WTC11 (cell line): ENCODE data around the gene SLC36A2. TPM values are rescaled to one million over a fixed set of nuclear protein-coding genes. Genes with fewer than 3 reads are reported as not detected.
"Not testable (repeated sequence)": the region's sequence is repeated elsewhere in the genome, so short reads cannot be mapped to it uniquely, and the experiment has no call there.

Source experiments
- ATAC-seq: fragments of 200-7000 bp; cut with Tn5 transposase; 2 replicates; pipeline ENCODE4 v1.10.0; 2021; ENCODE audit warnings: mild to moderate bottlenecking, moderate library complexity
- CTCF ChIA-PET: fragments of 300-600 bp; sonication (Branson Sonifier 250); formaldehyde crosslinking; loops from one replicate; lab custom pipeline; 2021; ENCODE audit warnings: antibody characterized with exemption; lab: Charles Lee
- POLR2A ChIA-PET: fragments of 350-600 bp; sonication (Branson Sonifier 250); formaldehyde crosslinking; loops from one replicate; lab custom pipeline; 2021; ENCODE audit warnings: antibody characterized with exemption; lab: Charles Lee
- DNase-seq: peaks from one replicate; pipeline ENCODE4 v3.0.0; 2021; ENCODE audit warnings: low spot score
- H3K27ac Mint-ChIP-seq: 2 replicates; pipeline ENCODE4 v1.8.0; 2021; ENCODE audit warnings: mixed read lengths
- H3K27me3 Mint-ChIP-seq: 2 replicates; pipeline ENCODE4 v1.8.0; 2021; ENCODE audit warnings: low read depth, mild to moderate bottlenecking, moderate library complexity, mixed read lengths
- H3K36me3 Mint-ChIP-seq: 2 replicates; pipeline ENCODE4 v1.8.0; 2021; ENCODE audit warnings: mixed read lengths
- H3K4me1 Mint-ChIP-seq: 2 replicates; pipeline ENCODE4 v1.8.0; 2022; ENCODE audit warnings: mixed read lengths
- H3K4me3 Mint-ChIP-seq: 2 replicates; pipeline ENCODE4 v1.8.0; 2021; ENCODE audit warnings: mild to moderate bottlenecking, moderate library complexity, mixed read lengths
- H3K9me3 Mint-ChIP-seq: 2 replicates; pipeline ENCODE4 v1.8.0; 2021; ENCODE audit warnings: mixed read lengths
- CBFB ChIP-seq: sonication (generic); formaldehyde crosslinking; IDR thresholded peaks from 2 replicates; pipeline ENCODE4 v1.8.1; 2022; ENCODE audit warnings: mild to moderate bottlenecking, low read depth, missing genetic modification reagents
- ELF4 ChIP-seq: sonication (generic); formaldehyde crosslinking; IDR thresholded peaks from 2 replicates; pipeline ENCODE4 v1.8.1; 2022; ENCODE audit warnings: low read depth, mild to moderate bottlenecking, moderate library complexity, missing genetic modification reagents
- FOXK1 ChIP-seq: sonication (generic); formaldehyde crosslinking; IDR thresholded peaks from 2 replicates; pipeline ENCODE4 v1.8.0; 2022; ENCODE audit warnings: mild to moderate bottlenecking, moderate library complexity, missing genetic modification reagents
- GRHL2 ChIP-seq: fragments of 250-450 bp; sonication (Bioruptor Pico); IDR thresholded peaks from 2 replicates; pipeline ENCODE4 v1.8.0; 2022; ENCODE audit warnings: mild to moderate bottlenecking, moderate library complexity; ENCODE audit not compliant: insufficient replicate concordance, severe bottlenecking
- NFYB ChIP-seq: sonication (generic); formaldehyde crosslinking; conservative IDR thresholded peaks from 2 replicates; pipeline ENCODE4 v1.8.0; 2022; ENCODE audit warnings: low read depth, missing genetic modification reagents
- NR2C2 ChIP-seq: sonication (generic); formaldehyde crosslinking; IDR thresholded peaks from 2 replicates; pipeline ENCODE4 v1.8.0; 2022; ENCODE audit warnings: mild to moderate bottlenecking, missing genetic modification reagents
- OVOL2 ChIP-seq: fragments of 250-450 bp; sonication (Bioruptor Pico); IDR thresholded peaks from 2 replicates; pipeline ENCODE4 v1.9.0; 2021; ENCODE audit warnings: mild to moderate bottlenecking, borderline replicate concordance
- SMAD3 ChIP-seq: sonication (generic); formaldehyde crosslinking; IDR thresholded peaks from 2 replicates; pipeline ENCODE4 v1.8.0; 2022; ENCODE audit warnings: missing genetic modification reagents, mild to moderate bottlenecking, borderline replicate concordance
- SMAD4 ChIP-seq: sonication (generic); formaldehyde crosslinking; IDR thresholded peaks from 2 replicates; pipeline ENCODE4 v1.8.0; 2022; ENCODE audit warnings: mild to moderate bottlenecking, missing genetic modification reagents
- TEAD4 ChIP-seq: sonication (generic); formaldehyde crosslinking; IDR thresholded peaks from 2 replicates; pipeline ENCODE4 v1.8.0; 2022; ENCODE audit warnings: mild to moderate bottlenecking, missing genetic modification reagents
- ZNF121 ChIP-seq: sonication (generic); formaldehyde crosslinking; IDR thresholded peaks from 2 replicates; pipeline ENCODE4 v1.8.0; 2023; ENCODE audit warnings: missing genetic modification reagents
- ZNF219 ChIP-seq: sonication (generic); formaldehyde crosslinking; IDR thresholded peaks from 2 replicates; pipeline ENCODE4 v1.8.0; 2023; ENCODE audit warnings: missing genetic modification reagents, mild to moderate bottlenecking, borderline replicate concordance
- ZNF416 ChIP-seq: fragments of 250-450 bp; sonication (Bioruptor Pico); IDR thresholded peaks from 2 replicates; pipeline ENCODE4 v1.9.0; 2021; ENCODE audit warnings: mild to moderate bottlenecking, inconsistent platforms
- ZNF423 ChIP-seq: fragments of 250-450 bp; sonication (Bioruptor Pico); IDR thresholded peaks from 2 replicates; pipeline ENCODE4 v2.1.2; 2022; ENCODE audit warnings: mild to moderate bottlenecking, moderate library complexity
- total RNA-seq: library from RNA; stranded (reverse); gene quantifications from 3 replicates; pipeline ENCODE4 v1.2.3, GENCODE V29; 2021
- TF ChIP-seq, protein P1 (sequence below): sonication (generic); formaldehyde crosslinking; IDR thresholded peaks from 2 replicates; pipeline ENCODE4 v1.8.0; 2022; ENCODE audit warnings: mild to moderate bottlenecking, missing genetic modification reagents
- TF ChIP-seq, protein P2 (sequence below): sonication (generic); formaldehyde crosslinking; IDR thresholded peaks from 2 replicates; pipeline ENCODE4 v1.8.0; 2022; ENCODE audit warnings: missing genetic modification reagents
- TF ChIP-seq, protein P3 (sequence below): fragments of 250-450 bp; sonication (Bioruptor Pico); IDR thresholded peaks from 2 replicates; pipeline ENCODE4 v1.9.0; 2021; ENCODE audit warnings: mild to moderate bottlenecking
- TF ChIP-seq, protein P4 (sequence below): sonication (generic); formaldehyde crosslinking; conservative IDR thresholded peaks from 2 replicates; pipeline ENCODE4 v1.8.1; 2023; ENCODE audit warnings: mild to moderate bottlenecking, low read depth, missing genetic modification reagents, moderate library complexity
- TF ChIP-seq, protein P5 (sequence below): sonication (generic); formaldehyde crosslinking; IDR thresholded peaks from 2 replicates; pipeline ENCODE4 v1.8.1; 2023; ENCODE audit warnings: mild to moderate bottlenecking, missing genetic modification reagents, moderate library complexity

The SLC36A2 gene
- total RNA-seq, 1 experiment from 2014 or later = not detected

DNA sequence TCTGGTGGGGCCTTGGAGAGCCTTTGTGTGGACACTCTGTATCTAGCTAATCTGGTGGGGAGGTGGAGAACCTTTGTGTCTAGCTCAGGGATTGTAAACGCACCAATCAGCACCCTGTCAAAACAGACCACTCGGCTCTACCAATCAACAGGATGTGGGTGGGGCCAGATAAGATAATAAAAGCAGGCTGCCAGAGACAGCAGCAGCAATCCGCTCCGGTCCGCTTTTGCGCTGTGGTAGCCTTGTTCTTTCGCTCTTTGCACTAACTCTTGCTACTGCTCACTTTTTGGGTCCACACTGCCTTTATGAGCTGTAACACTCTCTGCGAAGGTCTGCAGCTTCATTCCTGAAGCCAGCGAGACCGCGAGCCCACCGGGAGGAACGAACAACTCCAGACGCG is 37.5 kb downstream of the SLC36A2 start:
- DNase-seq, H3K36me3 Mint-ChIP-seq, H3K4me3 Mint-ChIP-seq, POLR2A ChIA-PET, H3K27ac Mint-ChIP-seq, ATAC-seq, H3K4me1 Mint-ChIP-seq, H3K27me3 Mint-ChIP-seq: not testable (repeated sequence)
- H3K9me3 Mint-ChIP-seq = peaks cover 26% of the 10 kb centered on the region
- CTCF ChIA-PET = interaction anchor here (1.0 kb wide), 1 partner anchor 12 kb away, joined by 6 read pairs; no protein-coding TSS in a partner anchor
- TF ChIP-seq NFYB (CRISPR knock-in tag) = 0 out of 2 replicates have a peak, but pooled peaks have one; percentile 27

DNA sequence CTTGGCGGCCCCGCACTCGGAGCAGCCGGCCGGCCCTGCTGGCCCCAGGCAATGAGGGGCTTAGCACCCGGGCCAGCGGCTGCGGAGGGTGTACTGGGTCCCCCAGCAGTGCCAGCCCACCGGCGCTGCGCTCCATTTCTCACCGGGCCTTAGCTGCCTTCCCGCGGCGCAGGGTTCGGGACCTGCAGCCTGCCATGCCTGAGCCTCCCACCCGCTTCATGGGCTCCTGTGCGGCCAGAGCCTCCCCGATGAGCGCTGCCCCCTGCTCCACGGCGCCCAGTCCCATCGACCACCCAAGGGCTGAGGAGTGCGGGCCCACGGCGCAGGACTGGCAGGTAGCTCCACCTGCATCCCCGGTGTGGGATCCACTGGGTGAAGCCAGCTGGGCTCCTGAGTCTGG is 38.1 kb downstream of the SLC36A2 start:
- H3K27me3 Mint-ChIP-seq, ATAC-seq, H3K4me1 Mint-ChIP-seq, POLR2A ChIA-PET, H3K36me3 Mint-ChIP-seq, CTCF ChIA-PET, H3K27ac Mint-ChIP-seq, H3K4me3 Mint-ChIP-seq, DNase-seq: not testable (repeated sequence)
- H3K9me3 Mint-ChIP-seq = peaks cover 26% of the 10 kb centered on the region

DNA sequence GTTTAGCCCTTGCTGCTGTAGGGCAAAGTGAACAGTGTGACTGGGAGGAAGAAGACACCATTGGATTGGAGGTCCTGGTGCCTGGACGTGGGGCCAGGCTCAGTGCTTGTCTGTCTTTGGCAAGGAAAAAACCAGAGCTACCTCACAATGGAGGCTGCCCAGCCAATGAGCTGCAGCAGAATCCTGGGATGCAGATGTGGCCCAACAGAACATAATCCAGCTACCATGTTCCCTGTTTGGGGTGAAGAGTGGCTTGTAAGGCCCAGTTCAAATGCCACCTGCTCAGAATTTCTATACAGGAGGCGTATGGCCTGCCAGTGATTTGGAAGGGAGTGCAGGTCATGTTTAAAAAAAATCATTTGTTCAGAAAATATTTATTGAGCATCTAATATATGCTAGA is 43.7 kb downstream of the SLC36A2 start, which contains the start of gene SLC36A3:
TSS of gene SLC36A3 (minus strand) at position 101 of the 400 bp plus-strand sequence. CDS start 412 bp downstream, outside the sequence.
- ATAC-seq (no peak), DNase-seq (no peak)
- Mint-ChIP-seq H3K9me3 (peaks cover 4% of the 10 kb centered on the region; the same call in 1 of the 2 replicates), H3K4me3 (no peak within 1 kb of the TSS), H3K4me1 (no peaks in the 10 kb centered on the region), H3K36me3 (no peaks in the 10 kb centered on the region), H3K27ac (no peak within 1 kb of the TSS), H3K27me3 (no peaks in the 10 kb centered on the region; the same call in 1 of the 2 replicates)
- CTCF ChIA-PET = interaction anchor here (1.4 kb wide), 1 partner anchor 13 kb away, joined by 5 read pairs; no protein-coding TSS in a partner anchor
- TF ChIP-seq FOXK1 = no peak
- no peak for TF ChIP-seq SMAD3 (CRISPR knock-in tag)
- TF ChIP-seq ZNF121 (CRISPR knock-in tag) = no peak
- TF ChIP-seq, protein P1, sequence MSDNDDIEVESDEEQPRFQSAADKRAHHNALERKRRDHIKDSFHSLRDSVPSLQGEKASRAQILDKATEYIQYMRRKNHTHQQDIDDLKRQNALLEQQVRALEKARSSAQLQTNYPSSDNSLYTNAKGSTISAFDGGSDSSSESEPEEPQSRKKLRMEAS (CRISPR knock-in tag) = no peak
- no peak for TF ChIP-seq ELF4 (CRISPR knock-in tag)
- TF ChIP-seq, protein P2, sequence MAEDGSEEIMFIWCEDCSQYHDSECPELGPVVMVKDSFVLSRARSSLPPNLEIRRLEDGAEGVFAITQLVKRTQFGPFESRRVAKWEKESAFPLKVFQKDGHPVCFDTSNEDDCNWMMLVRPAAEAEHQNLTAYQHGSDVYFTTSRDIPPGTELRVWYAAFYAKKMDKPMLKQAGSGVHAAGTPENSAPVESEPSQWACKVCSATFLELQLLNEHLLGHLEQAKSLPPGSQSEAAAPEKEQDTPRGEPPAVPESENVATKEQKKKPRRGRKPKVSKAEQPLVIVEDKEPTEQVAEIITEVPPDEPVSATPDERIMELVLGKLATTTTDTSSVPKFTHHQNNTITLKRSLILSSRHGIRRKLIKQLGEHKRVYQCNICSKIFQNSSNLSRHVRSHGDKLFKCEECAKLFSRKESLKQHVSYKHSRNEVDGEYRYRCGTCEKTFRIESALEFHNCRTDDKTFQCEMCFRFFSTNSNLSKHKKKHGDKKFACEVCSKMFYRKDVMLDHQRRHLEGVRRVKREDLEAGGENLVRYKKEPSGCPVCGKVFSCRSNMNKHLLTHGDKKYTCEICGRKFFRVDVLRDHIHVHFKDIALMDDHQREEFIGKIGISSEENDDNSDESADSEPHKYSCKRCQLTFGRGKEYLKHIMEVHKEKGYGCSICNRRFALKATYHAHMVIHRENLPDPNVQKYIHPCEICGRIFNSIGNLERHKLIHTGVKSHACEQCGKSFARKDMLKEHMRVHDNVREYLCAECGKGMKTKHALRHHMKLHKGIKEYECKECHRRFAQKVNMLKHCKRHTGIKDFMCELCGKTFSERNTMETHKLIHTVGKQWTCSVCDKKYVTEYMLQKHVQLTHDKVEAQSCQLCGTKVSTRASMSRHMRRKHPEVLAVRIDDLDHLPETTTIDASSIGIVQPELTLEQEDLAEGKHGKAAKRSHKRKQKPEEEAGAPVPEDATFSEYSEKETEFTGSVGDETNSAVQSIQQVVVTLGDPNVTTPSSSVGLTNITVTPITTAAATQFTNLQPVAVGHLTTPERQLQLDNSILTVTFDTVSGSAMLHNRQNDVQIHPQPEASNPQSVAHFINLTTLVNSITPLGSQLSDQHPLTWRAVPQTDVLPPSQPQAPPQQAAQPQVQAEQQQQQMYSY (CRISPR knock-in tag) = no peak
- TF ChIP-seq SMAD4 = no peak
- TF ChIP-seq, protein P3, sequence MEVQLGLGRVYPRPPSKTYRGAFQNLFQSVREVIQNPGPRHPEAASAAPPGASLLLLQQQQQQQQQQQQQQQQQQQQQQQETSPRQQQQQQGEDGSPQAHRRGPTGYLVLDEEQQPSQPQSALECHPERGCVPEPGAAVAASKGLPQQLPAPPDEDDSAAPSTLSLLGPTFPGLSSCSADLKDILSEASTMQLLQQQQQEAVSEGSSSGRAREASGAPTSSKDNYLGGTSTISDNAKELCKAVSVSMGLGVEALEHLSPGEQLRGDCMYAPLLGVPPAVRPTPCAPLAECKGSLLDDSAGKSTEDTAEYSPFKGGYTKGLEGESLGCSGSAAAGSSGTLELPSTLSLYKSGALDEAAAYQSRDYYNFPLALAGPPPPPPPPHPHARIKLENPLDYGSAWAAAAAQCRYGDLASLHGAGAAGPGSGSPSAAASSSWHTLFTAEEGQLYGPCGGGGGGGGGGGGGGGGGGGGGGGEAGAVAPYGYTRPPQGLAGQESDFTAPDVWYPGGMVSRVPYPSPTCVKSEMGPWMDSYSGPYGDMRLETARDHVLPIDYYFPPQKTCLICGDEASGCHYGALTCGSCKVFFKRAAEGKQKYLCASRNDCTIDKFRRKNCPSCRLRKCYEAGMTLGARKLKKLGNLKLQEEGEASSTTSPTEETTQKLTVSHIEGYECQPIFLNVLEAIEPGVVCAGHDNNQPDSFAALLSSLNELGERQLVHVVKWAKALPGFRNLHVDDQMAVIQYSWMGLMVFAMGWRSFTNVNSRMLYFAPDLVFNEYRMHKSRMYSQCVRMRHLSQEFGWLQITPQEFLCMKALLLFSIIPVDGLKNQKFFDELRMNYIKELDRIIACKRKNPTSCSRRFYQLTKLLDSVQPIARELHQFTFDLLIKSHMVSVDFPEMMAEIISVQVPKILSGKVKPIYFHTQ (CRISPR knock-in tag) = no peak
- no peak for TF ChIP-seq GRHL2 (CRISPR knock-in tag)
- no peak for TF ChIP-seq ZNF219 (CRISPR knock-in tag)
- no peak for TF ChIP-seq OVOL2 (CRISPR knock-in tag)
- no peak for TF ChIP-seq TEAD4 (CRISPR knock-in tag)
- TF ChIP-seq ZNF416 (CRISPR knock-in tag) = no peak
- no peak for TF ChIP-seq NR2C2
- TF ChIP-seq CBFB (CRISPR knock-in tag) = no peak
- no peak for TF ChIP-seq ZNF423 (CRISPR knock-in tag)
- TF ChIP-seq, protein P4, sequence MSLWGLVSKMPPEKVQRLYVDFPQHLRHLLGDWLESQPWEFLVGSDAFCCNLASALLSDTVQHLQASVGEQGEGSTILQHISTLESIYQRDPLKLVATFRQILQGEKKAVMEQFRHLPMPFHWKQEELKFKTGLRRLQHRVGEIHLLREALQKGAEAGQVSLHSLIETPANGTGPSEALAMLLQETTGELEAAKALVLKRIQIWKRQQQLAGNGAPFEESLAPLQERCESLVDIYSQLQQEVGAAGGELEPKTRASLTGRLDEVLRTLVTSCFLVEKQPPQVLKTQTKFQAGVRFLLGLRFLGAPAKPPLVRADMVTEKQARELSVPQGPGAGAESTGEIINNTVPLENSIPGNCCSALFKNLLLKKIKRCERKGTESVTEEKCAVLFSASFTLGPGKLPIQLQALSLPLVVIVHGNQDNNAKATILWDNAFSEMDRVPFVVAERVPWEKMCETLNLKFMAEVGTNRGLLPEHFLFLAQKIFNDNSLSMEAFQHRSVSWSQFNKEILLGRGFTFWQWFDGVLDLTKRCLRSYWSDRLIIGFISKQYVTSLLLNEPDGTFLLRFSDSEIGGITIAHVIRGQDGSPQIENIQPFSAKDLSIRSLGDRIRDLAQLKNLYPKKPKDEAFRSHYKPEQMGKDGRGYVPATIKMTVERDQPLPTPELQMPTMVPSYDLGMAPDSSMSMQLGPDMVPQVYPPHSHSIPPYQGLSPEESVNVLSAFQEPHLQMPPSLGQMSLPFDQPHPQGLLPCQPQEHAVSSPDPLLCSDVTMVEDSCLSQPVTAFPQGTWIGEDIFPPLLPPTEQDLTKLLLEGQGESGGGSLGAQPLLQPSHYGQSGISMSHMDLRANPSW (CRISPR knock-in tag) = no peak
- TF ChIP-seq, protein P5, sequence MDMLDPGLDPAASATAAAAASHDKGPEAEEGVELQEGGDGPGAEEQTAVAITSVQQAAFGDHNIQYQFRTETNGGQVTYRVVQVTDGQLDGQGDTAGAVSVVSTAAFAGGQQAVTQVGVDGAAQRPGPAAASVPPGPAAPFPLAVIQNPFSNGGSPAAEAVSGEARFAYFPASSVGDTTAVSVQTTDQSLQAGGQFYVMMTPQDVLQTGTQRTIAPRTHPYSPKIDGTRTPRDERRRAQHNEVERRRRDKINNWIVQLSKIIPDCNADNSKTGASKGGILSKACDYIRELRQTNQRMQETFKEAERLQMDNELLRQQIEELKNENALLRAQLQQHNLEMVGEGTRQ (CRISPR knock-in tag) = no peak
- POLR2A ChIA-PET = no interaction called here
